Gastroesophageal sphincter (tissue), 3 donors: ENCODE data around the gene HS3ST6.

ENCODE experiments used
- CTCF ChIP-seq, 4 experiments: fragments of 200-600 bp in 2 of 4; fragments of 450-650 bp in 2 of 4; sonication (generic) in 1 of 4; IDR thresholded peaks; one replicate each; pipeline ENCODE4 v1.5.1; 2017 to 2019; ENCODE audit warnings: antibody characterized with exemption in 4 of 4, mild to moderate bottlenecking in 2 of 4, moderate library complexity in 2 of 4
- EP300 ChIP-seq: sonication (generic); formaldehyde crosslinking; IDR thresholded peaks from one replicate; pipeline ENCODE4 v1.6.1; 2017; ENCODE audit warnings: antibody characterized with exemption, mild to moderate bottlenecking
- POLR2A ChIP-seq, 2 donors: fragments of 450-650 bp; IDR thresholded peaks; one replicate each; pipeline ENCODE4 v1.6.1; 2017; ENCODE audit warnings: antibody characterized with exemption in 2 of 2, mild to moderate bottlenecking in 2 of 2, moderate library complexity in 1 of 2
- POLR2AphosphoS5 ChIP-seq: sonication (generic); formaldehyde crosslinking; IDR thresholded peaks from one replicate; pipeline ENCODE4 v1.6.1; 2017; ENCODE audit warnings: antibody characterized with exemption

- TF ChIP-seq POLR2AphosphoS5, result no peak
- TF ChIP-seq CTCF (IDR thresholded peaks at IDR 0.05), result no peak
- TF ChIP-seq POLR2A (IDR thresholded peaks at IDR 0.05), result no peak
- TF ChIP-seq EP300, result no peak
Measured at GRCh38 chr16:1895949-1896675, 22.1 kb downstream of the HS3ST6 start.
